Esophagus (tissue), 2 donors: Measurements from ENCODE around the gene TFEC. TPM values are rescaled to one million over a fixed set of nuclear protein-coding genes. Genes with fewer than 3 reads are reported as not detected.

Experiments
- H3K27ac ChIP-seq, 2 donors: one replicate each; pipeline ENCODE4 v1.5.1; 2013; ENCODE audit warnings: low read depth in 2 of 2, mild to moderate bottlenecking in 2 of 2, inconsistent platforms in 1 of 2, low read length in 1 of 2, moderate library complexity in 1 of 2
- H3K27me3 ChIP-seq, 2 donors: one replicate each; pipeline ENCODE4 v1.6.1; 2013; ENCODE audit warnings: low read length in 2 of 2, control low read depth in 1 of 2, mild to moderate bottlenecking in 1 of 2; ENCODE audit not compliant: insufficient read depth in 2 of 2, control insufficient read depth in 1 of 2
- H3K36me3 ChIP-seq, 2 donors: one replicate each; pipeline ENCODE4 v1.6.1; 2013; ENCODE audit warnings: low read length in 1 of 2; ENCODE audit not compliant: control insufficient read depth in 2 of 2, insufficient read depth in 2 of 2
- H3K4me1 ChIP-seq, 2 donors: one replicate each; pipeline ENCODE4 v1.6.1; 2013; ENCODE audit warnings: low read length in 1 of 2; ENCODE audit not compliant: control insufficient read depth in 2 of 2, insufficient read depth in 2 of 2
- H3K4me3 ChIP-seq, 2 donors: one replicate each; pipeline ENCODE4 v1.5.1; 2013; ENCODE audit warnings: low read length in 2 of 2, mild to moderate bottlenecking in 2 of 2, low read depth in 1 of 2, moderate library complexity in 1 of 2
- H3K9me3 ChIP-seq, 2 donors: one replicate each; pipeline ENCODE4 v1.6.1; 2013; ENCODE audit warnings: mild to moderate bottlenecking in 2 of 2, low read depth in 1 of 2, low read length in 1 of 2, moderate library complexity in 1 of 2; ENCODE audit not compliant: control insufficient read depth in 2 of 2, insufficient read depth in 1 of 2
- WGBS, 2 donors: extraction: QIAGEN DNeasy Blood & Tissue Kit; methylation state at CpG; one replicate each; pipeline ENCODE4 v1.1.7; 2013; 5-methylcytosine and 5-hydroxymethylcytosine counted together
- polyA plus RNA-seq, 2 donors: library from polyadenylated mRNA; stranded (reverse); fragments of 200-250 nt; gene quantifications; one replicate each; pipeline ENCODE4 v1.2.3, GENCODE V29; 2013
- donor health status: healthy with polysubstance abuse.
- donor health status: Bipolar disorder and iron deficiency.

TFEC gene
- polyA plus RNA-seq, 2 donors: 0.16 TPM

DNA sequence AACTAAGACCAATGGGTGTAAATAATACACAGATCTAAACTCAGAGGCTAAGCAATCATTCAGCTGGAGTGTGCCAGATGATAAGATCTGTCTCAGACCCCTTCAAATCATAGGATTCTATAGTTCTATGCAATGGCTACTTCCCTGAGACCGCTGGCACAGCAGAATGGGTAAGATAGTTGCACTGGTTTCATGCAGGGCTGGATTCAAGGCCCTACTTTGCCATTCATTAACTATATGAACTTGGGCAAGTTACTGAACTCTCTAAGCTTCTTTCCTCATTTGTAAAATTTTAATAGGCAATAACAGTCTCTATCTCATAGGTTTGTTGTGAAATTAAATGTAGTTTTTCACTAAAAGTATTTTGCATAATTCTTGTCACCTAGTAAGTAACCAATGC is 62.0 kb downstream of the TFEC start:
- Histone ChIP-seq H3K9me3 (no peaks in the 10 kb centered on the region), H3K4me1 (no peaks in the 10 kb centered on the region), H3K27ac (no peak overlapping the region), H3K27me3 (no peaks in the 10 kb centered on the region), H3K4me3 (no peak overlapping the region), H3K36me3 (no peaks in the 10 kb centered on the region)
- 69 to 86% methylated on average over 1 of the region's 1 CpG for WGBS, 2 donors

DNA sequence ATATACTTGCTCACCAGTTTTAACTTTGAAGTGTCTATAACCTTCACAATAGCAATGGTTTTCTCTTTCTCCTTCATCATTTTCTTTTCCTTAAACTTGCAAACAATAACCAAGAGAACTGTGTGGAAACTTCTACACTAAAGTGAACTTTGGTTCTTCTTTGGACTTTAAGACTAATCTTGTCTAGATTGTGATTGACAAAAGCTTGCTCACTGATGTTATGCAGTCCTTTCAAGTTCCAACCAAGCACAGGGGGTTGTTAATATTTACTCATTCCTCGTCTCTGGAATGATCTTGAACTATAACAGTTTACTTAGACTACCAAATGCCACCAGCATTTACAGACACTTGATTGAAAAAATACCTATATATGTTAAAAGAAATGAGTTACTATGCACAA is 62.4 kb downstream of the TFEC start:
- whole genome bisulfite sequencing, 2 donors: 27 to 46% methylated on average over 1 of the region's 1 CpG
- no peak overlapping the region for H3K27ac ChIP-seq

DNA sequence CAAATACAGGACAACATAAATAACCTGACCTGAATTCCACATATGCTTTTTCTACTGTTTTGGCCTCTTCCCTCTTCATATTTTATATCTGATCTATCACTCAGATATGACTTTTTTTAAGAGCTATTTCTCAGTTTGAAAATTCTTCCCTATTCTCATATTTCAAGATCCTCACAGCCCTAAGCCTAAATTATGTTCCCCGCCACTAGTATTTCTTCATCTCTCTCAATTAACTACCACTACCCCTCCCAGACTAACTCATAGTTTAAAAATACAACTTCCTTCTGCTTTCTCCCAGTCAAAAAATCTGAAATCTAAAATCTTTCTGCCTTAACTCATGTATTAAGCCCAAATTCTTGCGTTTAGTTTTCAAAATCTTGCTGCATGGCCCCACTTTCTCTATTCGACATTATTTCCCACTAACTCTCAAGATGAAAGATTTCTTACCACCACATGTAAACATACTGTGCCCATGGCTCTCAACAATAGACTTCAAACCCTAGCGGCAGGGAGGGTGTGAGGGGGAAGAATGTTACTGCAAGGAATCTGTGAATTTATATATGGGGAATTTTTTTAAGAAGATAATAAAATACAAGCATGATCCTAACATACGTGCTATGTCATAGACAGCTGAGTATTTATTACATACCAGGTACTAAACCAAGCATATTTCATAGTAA is 64.6 kb downstream of the TFEC start:
- Histone ChIP-seq H3K4me3 (no peak overlapping the region), H3K36me3 (no peaks in the 10 kb centered on the region), H3K9me3 (no peaks in the 10 kb centered on the region), H3K4me1 (no peaks in the 10 kb centered on the region), H3K27ac (no peak overlapping the region), H3K27me3 (no peaks in the 10 kb centered on the region)
- WGBS, 2 donors: 69 to 74% methylated on average over 5 of the region's 5 CpGs

More for the DNA sequence above, 62.4 kb downstream of the TFEC start:
- Histone ChIP-seq H3K4me3 (no peak overlapping the region), H3K27me3 (no peaks in the 10 kb centered on the region), H3K4me1 (no peaks in the 10 kb centered on the region), H3K9me3 (no peaks in the 10 kb centered on the region), H3K36me3 (no peaks in the 10 kb centered on the region)

DNA sequence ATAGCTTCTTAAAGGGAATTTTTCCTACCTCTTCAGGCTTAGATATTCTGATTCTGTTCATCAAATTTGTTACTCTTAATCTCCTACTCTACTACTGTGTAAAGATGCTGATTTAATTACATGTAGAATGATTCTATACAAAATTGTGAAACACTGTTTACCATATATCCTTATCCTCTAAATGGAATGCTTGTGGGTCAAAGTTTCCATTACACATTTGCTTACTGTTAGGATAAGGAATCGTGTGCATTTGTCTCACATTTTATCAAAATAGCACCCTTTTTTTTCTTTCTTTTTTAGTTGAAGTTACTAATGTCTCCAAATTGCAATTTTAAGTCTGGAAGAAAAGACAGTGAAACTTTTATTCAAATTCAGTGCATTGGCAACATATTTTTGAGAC is 65.3 kb downstream of the TFEC start:
- Histone ChIP-seq H3K9me3 (no peaks in the 10 kb centered on the region), H3K27ac (no peak overlapping the region), H3K36me3 (no peaks in the 10 kb centered on the region), H3K4me3 (no peak overlapping the region), H3K27me3 (no peaks in the 10 kb centered on the region), H3K4me1 (no peaks in the 10 kb centered on the region)
- WGBS, 2 donors: 39 to 43% methylated on average over 1 of the region's 1 CpG

DNA sequence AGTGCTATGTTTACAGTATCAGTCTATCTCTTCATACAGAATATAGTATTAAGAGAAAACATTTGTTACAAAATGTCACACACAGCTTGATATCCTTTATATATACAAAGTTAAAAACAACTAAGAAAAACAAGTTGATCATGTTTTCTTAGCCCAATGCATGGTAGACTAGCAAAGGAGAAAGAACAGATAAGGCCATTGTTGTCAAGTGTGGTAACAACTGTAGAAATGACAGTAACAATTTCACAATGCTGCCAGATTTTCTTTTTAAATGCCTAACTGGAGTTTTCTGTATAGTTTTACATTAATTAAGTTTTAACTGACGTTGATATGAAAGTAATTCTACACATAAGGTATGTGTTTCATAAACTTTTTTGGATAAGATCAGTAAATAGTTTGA is 65.8 kb downstream of the TFEC start:
- H3K4me1 ChIP-seq: no peaks in the 10 kb centered on the region
- no peak overlapping the region for H3K27ac ChIP-seq
- H3K36me3 ChIP-seq: no peaks in the 10 kb centered on the region
- no peaks in the 10 kb centered on the region for H3K9me3 ChIP-seq
- WGBS, 2 donors: 50 to 56% methylated on average over 1 of the region's 1 CpG
- H3K27me3 ChIP-seq: no peaks in the 10 kb centered on the region
- H3K4me3 ChIP-seq: no peak overlapping the region

DNA sequence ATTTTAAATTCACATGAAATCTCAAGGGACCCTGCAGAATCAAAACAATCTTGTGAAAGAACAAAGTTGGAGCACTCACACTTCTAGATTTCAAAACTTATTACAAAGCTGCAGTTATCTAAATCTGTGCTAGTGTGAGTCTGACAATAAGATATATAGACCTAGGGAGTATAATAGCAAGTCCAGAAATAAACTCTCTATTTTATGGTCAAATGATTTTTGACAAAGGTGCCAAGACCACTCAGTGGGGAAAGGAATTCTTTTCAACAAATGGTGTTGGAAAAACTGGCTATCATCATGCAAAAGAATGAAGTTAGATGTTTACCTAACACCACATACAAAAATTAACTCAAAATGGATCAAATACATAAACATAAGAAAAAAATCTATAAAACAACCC is 68.2 kb downstream of the TFEC start:
- Histone ChIP-seq H3K27me3 (no peaks in the 10 kb centered on the region), H3K4me1 (no peaks in the 10 kb centered on the region), H3K36me3 (no peaks in the 10 kb centered on the region), H3K9me3 (no peaks in the 10 kb centered on the region), H3K4me3 (no peak overlapping the region), H3K27ac (no peak overlapping the region)

DNA sequence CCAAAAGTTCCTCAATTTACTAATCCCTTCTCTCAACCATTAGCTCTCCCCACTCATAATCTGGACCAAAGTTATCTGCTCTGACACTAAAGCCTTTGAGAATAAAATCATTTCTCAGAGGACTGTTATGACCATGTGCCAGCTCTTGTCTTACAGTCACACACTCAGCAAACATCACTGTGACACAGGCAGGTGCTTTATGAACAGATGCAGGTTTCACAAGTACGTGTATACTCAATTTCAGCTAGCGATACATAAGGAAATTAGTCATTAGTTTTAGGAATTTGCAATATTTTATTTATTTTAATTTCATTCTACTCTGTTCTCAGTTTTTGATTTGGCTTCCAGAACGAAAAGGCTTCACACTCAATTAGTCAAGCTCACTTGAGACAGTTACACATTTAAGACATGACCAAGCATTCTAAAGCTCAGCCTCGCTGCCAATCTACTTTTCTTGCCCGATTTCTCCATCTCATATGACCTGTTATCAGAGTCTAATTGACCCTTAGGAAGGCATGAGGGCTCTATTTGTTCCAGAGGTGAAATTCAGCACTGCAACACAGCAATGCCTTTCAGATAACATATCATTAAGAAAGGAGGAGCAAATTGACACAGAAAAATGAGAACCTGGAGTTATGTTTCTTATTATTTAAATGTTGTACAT is 76.8 kb downstream of the TFEC start:
- H3K4me1 ChIP-seq: no peaks in the 10 kb centered on the region
- WGBS, 2 donors: 54 to 63% methylated on average over 5 of the region's 5 CpGs
- no peaks in the 10 kb centered on the region for H3K9me3 ChIP-seq
- H3K27me3 ChIP-seq: no peaks in the 10 kb centered on the region
- no peak overlapping the region for H3K4me3 ChIP-seq
- H3K36me3 ChIP-seq: no peaks in the 10 kb centered on the region
- no peak overlapping the region for H3K27ac ChIP-seq

DNA sequence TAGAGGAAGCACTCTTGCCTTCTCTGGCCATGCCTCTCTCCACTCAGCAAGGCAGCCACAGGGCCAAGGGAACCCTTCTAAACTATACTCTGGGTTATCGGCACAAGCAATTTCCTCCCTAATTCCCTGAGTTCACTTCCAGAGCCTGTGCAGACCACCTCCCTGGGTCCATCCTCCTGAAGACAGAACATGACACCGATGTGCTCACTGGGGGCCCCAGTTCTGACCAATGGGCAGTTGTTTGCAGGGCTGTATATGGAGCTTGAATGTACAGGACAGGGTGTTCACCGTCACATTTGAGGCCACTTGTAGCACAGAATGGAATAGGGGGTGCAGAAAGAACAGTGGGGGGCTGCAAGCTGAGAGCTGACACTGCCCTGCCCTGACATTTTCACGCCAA is 77.7 kb downstream of the TFEC start:
- no peak overlapping the region for H3K4me3 ChIP-seq
- WGBS, 2 donors: 81 to 84% methylated on average over 4 of the region's 4 CpGs
- no peaks in the 10 kb centered on the region for H3K36me3 ChIP-seq
- H3K27me3 ChIP-seq: no peaks in the 10 kb centered on the region
- no peaks in the 10 kb centered on the region for H3K9me3 ChIP-seq
- H3K4me1 ChIP-seq: no peaks in the 10 kb centered on the region
- no peak overlapping the region for H3K27ac ChIP-seq

DNA sequence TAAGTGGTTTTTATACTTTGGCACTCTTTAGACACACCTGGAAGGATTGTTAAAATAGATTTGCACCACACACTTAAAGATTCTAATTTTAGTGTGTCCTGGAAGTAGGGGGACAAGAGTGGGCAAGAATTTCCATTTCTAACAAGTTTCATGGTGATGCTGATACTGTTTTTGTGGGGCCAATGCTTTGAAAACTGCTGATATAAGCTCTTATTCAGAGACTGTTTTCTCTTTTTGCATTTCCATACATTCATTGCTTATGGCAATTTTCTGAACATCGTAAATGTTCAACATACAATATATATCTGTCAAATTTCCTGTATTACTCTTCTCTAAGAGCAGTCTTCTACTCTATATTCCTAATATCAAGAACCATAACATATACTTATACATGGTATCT is 79.0 kb downstream of the TFEC start:
- 78 to 87% methylated on average over 1 of the region's 1 CpG for WGBS, 2 donors
- Histone ChIP-seq H3K4me1 (no peaks in the 10 kb centered on the region), H3K4me3 (no peak overlapping the region), H3K27ac (no peak overlapping the region), H3K9me3 (no peaks in the 10 kb centered on the region), H3K36me3 (no peaks in the 10 kb centered on the region), H3K27me3 (no peaks in the 10 kb centered on the region)

DNA sequence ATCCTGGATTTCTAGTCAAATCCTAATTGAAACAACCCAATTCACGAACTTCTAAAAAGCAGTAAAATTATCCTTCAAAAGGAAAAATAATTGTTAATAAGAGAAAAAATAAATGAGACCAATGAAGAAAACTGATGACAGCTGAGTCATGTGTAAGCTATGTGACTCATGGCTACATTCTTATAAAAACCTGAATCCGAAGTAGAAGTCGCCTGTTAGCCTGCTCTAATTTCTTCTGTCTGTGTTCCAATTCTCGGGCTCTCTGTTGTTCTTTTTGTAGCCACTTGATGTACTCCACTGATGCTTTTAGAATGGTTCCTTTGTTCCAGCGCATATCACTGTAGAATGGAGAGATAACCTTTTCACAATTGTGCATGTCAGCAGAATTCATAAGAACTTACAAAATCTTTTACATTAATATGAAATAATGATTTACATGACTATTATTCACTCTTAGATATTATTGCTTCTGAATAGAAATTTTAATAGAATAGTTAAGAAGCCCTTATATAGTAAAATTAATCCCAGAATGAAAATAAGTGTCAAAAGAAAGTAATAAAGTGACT is 88.8 kb downstream of the TFEC start:
- Histone ChIP-seq H3K36me3 (no peaks in the 10 kb centered on the region), H3K27me3 (no peaks in the 10 kb centered on the region)
- 62 to 65% methylated on average over 5 of the region's 5 CpGs for WGBS, 2 donors

More for the DNA sequence above, 88.8 kb downstream of the TFEC start:
- Histone ChIP-seq H3K4me1 (no peaks in the 10 kb centered on the region), H3K9me3 (no peaks in the 10 kb centered on the region), H3K27ac (no peak overlapping the region), H3K4me3 (no peak overlapping the region)
